Trophoblast cell (in vitro differentiated cells and primary cell): ENCODE measurements around the gene EPB41L5.
"Not testable (repeated sequence)": the region's sequence is repeated elsewhere in the genome, so short reads cannot be mapped to it uniquely, and the experiment has no call there.

Experiments used
- DNase-seq, 2 donors: peaks; one replicate each; pipeline ENCODE4 v3.0.0-alpha.2; 2016
- H2AFZ ChIP-seq: 2 replicates; pipeline ENCODE4 v1.6.1; 2013; ENCODE audit warnings: low read length, moderate library complexity, mild to moderate bottlenecking; ENCODE audit not compliant: insufficient read depth, poor library complexity
- H2AK5ac ChIP-seq: 2 replicates; pipeline ENCODE4 v1.6.1; 2013; ENCODE audit warnings: mild to moderate bottlenecking, low read length
- H2BK120ac ChIP-seq: 2 replicates; pipeline ENCODE4 v1.6.1; 2013; ENCODE audit warnings: low read length, mild to moderate bottlenecking, moderate library complexity; ENCODE audit not compliant: insufficient read depth, poor library complexity
- H2BK12ac ChIP-seq: 2 replicates; pipeline ENCODE4 v1.6.1; 2013; ENCODE audit warnings: mild to moderate bottlenecking, low read length, moderate library complexity
- H2BK5ac ChIP-seq: 2 replicates; pipeline ENCODE4 v1.6.1; 2013; ENCODE audit warnings: low read length, low read depth, moderate library complexity, mild to moderate bottlenecking; ENCODE audit not compliant: poor library complexity
- H3K14ac ChIP-seq: 2 replicates; pipeline ENCODE4 v1.6.1; 2013; ENCODE audit warnings: mild to moderate bottlenecking, low read length
- H3K18ac ChIP-seq: 2 replicates; pipeline ENCODE4 v1.6.1; 2013; ENCODE audit warnings: mild to moderate bottlenecking, low read length
- H3K23ac ChIP-seq: 2 replicates; pipeline ENCODE4 v1.6.1; 2013; ENCODE audit warnings: low read length
- H3K27ac ChIP-seq: 2 replicates; pipeline ENCODE4 v1.5.1; 2013; ENCODE audit warnings: low read depth, mild to moderate bottlenecking, inconsistent platforms, low read length, moderate library complexity
- H3K27me3 ChIP-seq: 2 replicates; pipeline ENCODE4 v1.6.1; 2013; ENCODE audit warnings: inconsistent platforms, mild to moderate bottlenecking, low read length, moderate library complexity; ENCODE audit not compliant: insufficient read depth
- H3K36me3 ChIP-seq, 2 experiments: 1 replicate in 1 of 2; 2 replicates in 1 of 2; pipeline ENCODE4 v1.6.1; 2013; ENCODE audit warnings: low read length in 2 of 2, mild to moderate bottlenecking in 2 of 2, moderate library complexity in 1 of 2; ENCODE audit not compliant: insufficient read depth in 2 of 2, control insufficient read depth in 1 of 2
- H3K4ac ChIP-seq: 2 replicates; pipeline ENCODE4 v1.6.1; 2013; ENCODE audit warnings: low read depth, mild to moderate bottlenecking, low read length, moderate library complexity
- H3K4me1 ChIP-seq, 2 experiments: 1 replicate in 1 of 2; 2 replicates in 1 of 2; pipeline ENCODE4 v1.6.1; 2013; ENCODE audit warnings: low read length in 2 of 2, mild to moderate bottlenecking in 2 of 2, moderate library complexity in 1 of 2; ENCODE audit not compliant: insufficient read depth in 2 of 2, control insufficient read depth in 1 of 2
- H3K4me2 ChIP-seq: 2 replicates; pipeline ENCODE4 v1.6.1; 2013; ENCODE audit warnings: inconsistent platforms, mild to moderate bottlenecking, low read length, moderate library complexity
- H3K4me3 ChIP-seq: 2 replicates; pipeline ENCODE4 v1.5.1; 2013; ENCODE audit warnings: mild to moderate bottlenecking, low read depth, low read length, inconsistent platforms
- H3K79me1 ChIP-seq: one replicate; pipeline ENCODE4 v1.6.1; 2013; ENCODE audit warnings: low read length
- H3K79me2 ChIP-seq: 2 replicates; pipeline ENCODE4 v1.6.1; 2013; ENCODE audit warnings: low read length, mild to moderate bottlenecking; ENCODE audit not compliant: control insufficient read depth, insufficient read depth, poor library complexity
- H3K9ac ChIP-seq: 2 replicates; pipeline ENCODE4 v1.6.1; 2013; ENCODE audit warnings: mild to moderate bottlenecking, low read length
- H3K9me3 ChIP-seq: 2 replicates; pipeline ENCODE4 v1.6.1; 2013; ENCODE audit warnings: low read depth, mild to moderate bottlenecking, control low read depth, inconsistent platforms, low read length; ENCODE audit not compliant: insufficient read depth
- H4K12ac ChIP-seq: 2 replicates; pipeline ENCODE4 v1.6.1; 2013; ENCODE audit warnings: low read depth, mild to moderate bottlenecking, low read length, moderate library complexity
- H4K8ac ChIP-seq: 2 replicates; pipeline ENCODE4 v1.6.1; 2013; ENCODE audit warnings: low read depth, mild to moderate bottlenecking, low read length, moderate library complexity
- H4K91ac ChIP-seq: one replicate; pipeline ENCODE4 v1.6.1; 2013; ENCODE audit warnings: low read depth, mild to moderate bottlenecking, low read length, moderate library complexity
- WGBS: extraction: QIAGEN DNeasy Blood & Tissue Kit; methylation state at CpG from one replicate; pipeline ENCODE4 v1.1.7; 2013; ENCODE audit warnings: missing lambda C conversion rate; ENCODE audit not compliant: insufficient read length, insufficient coverage; ENCODE audit errors: extremely low coverage; 5-methylcytosine and 5-hydroxymethylcytosine counted together

The EPB41L5 gene

DNA sequence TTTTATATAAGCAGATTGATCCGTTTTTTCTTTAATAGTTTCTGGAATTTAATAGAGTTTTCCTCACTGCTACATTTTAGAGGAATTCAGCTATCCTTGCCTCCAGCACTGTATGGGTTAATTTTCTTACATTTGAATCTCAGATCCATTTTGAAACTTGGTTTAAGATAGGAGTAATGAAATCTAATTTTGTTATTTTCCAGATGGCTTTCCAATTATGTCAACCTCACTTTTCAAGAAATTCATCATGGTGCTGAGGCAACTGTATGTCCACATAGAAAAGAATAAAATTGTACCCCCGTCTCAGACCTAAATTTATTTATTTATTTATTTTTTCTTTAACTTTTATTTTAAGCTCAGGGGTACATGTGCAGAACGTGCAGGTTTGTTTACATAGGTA, 105.1 kb downstream of the EPB41L5 start:
- H3K4me1 ChIP-seq, result no peaks in the 10 kb centered on the region
- no peak overlapping the region for H2BK5ac ChIP-seq
- no peak overlapping the region for H3K27ac ChIP-seq
- peaks cover 2% of the 10 kb centered on the region for H3K9me3 ChIP-seq
- no peak overlapping the region for H2AFZ ChIP-seq
- H4K12ac ChIP-seq, result no peak overlapping the region
- no peak for DNase-seq
- peaks cover 0 to 4% of the 10 kb centered on the region in 2 experiments for H3K36me3 ChIP-seq
- no peaks in the 10 kb centered on the region for H3K27me3 ChIP-seq
- no peak overlapping the region for H3K14ac ChIP-seq
- H3K23ac ChIP-seq, result no peak overlapping the region
- H3K4ac ChIP-seq, result no peak overlapping the region
- H2AK5ac ChIP-seq, result no peak overlapping the region
- no peak overlapping the region for H3K4me3 ChIP-seq
- H3K9ac ChIP-seq, result no peak overlapping the region
- H3K79me2 ChIP-seq, result no peaks in the 10 kb centered on the region
- no CpG with 5 or more reads among the region's 3 CpGs for WGBS
- H3K18ac ChIP-seq, result no peak overlapping the region
- H2BK120ac ChIP-seq, result no peak overlapping the region
- H4K8ac ChIP-seq, result no peak overlapping the region
- H3K79me1 ChIP-seq, result no peaks in the 10 kb centered on the region
- no peak overlapping the region for H3K4me2 ChIP-seq
- H2BK12ac ChIP-seq, result no peak overlapping the region
- no peak overlapping the region for H4K91ac ChIP-seq

DNA sequence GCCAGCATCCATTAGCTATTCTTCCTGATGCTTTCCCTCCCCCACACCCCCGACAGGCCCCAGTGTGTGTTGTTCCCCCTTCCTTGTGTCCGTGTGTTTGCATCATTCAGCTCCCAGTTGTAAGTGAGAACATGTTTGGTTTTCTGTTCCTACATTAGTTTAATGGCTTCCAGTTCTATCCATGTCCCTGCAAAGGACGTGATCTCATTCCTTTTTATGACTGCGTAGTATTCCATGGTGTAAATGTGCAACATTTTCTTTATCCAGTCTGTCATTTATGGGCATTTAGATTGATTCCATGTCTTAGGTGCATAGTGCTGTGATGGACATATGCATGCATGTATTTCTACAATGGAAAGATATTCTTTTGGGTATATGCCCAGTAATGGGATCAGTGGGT, 105.6 kb downstream of the EPB41L5 start:
- Histone ChIP-seq H3K23ac (no peak overlapping the region), H3K36me3 (peaks cover 0 to 4% of the 10 kb centered on the region in 2 experiments), H4K12ac (no peak overlapping the region), H3K4me2 (no peak overlapping the region), H2BK5ac (no peak overlapping the region), H2AK5ac (no peak overlapping the region), H3K79me1 (no peaks in the 10 kb centered on the region), H3K79me2 (no peaks in the 10 kb centered on the region), H3K18ac (no peak overlapping the region), H3K27ac (no peak overlapping the region), H4K91ac (no peak overlapping the region), H3K4ac (no peak overlapping the region), H2AFZ (no peak overlapping the region), H3K4me3 (no peak overlapping the region), H4K8ac (no peak overlapping the region), H2BK120ac (no peak overlapping the region), H3K14ac (no peak overlapping the region), H3K9ac (no peak overlapping the region), H3K27me3 (no peaks in the 10 kb centered on the region), H3K4me1 (no peaks in the 10 kb centered on the region), H3K9me3 (peaks cover 2% of the 10 kb centered on the region), H2BK12ac (no peak overlapping the region)
- no CpG with 5 or more reads among the region's 4 CpGs for WGBS
- no peak for DNase-seq

DNA sequence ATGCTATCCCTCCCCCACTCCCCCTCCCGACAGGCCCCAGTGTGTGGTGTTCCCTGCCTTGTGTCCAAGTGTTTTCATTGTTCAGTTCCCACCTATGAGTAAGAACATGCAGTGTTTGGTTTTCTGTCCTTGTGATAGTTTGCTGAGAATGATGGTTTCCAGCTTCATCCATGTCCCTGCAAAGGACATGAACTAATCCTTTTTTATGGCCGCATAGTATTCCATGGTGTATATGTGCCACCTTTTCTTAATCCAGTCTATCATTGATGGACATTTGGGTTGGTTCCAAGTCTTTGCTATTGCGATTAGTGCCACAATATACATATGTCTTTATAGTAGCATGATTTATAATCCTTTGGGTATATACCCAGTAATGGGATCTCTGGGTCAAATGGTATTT, 108.5 kb downstream of the EPB41L5 start:
- not testable (repeated sequence) for H3K9me3 ChIP-seq, H4K8ac ChIP-seq, H3K9ac ChIP-seq, H2BK5ac ChIP-seq, H3K27me3 ChIP-seq, H3K23ac ChIP-seq, H4K91ac ChIP-seq, H2AFZ ChIP-seq, H3K4ac ChIP-seq, H3K4me3 ChIP-seq, DNase-seq, H4K12ac ChIP-seq, H3K14ac ChIP-seq, H3K79me1 ChIP-seq, H3K18ac ChIP-seq, H3K4me2 ChIP-seq, H2AK5ac ChIP-seq, H3K4me1 ChIP-seq, H3K79me2 ChIP-seq, H3K27ac ChIP-seq, H2BK12ac ChIP-seq, H2BK120ac ChIP-seq, H3K36me3 ChIP-seq
- no CpG with 5 or more reads among the region's 3 CpGs for WGBS

DNA sequence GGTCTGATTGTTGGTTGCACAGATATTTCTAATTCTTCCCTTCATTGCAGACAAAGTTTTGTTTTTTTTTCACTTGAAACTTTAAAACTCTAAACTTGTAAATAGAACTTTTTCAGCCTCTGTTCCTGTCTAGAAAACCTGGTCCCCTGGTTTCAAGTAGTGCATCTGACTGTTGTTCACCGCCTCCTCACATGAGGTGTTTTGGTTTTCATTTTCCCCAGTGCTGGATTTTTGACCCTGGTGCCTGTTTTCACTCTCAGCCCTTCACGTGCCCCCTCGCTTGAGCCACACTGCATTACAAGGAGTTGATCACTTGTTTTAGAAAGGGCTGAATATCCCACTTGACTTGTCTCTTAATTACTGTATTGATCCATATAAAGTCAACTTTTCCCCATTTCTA, 110.2 kb downstream of the EPB41L5 start:
- Histone ChIP-seq H4K8ac (no peak overlapping the region), H2BK120ac (no peak overlapping the region), H3K9ac (no peak overlapping the region), H3K14ac (no peak overlapping the region), H2BK5ac (no peak overlapping the region), H3K4me1 (no peaks in the 10 kb centered on the region), H3K27ac (no peak overlapping the region), H3K4me2 (no peak overlapping the region), H3K79me1 (no peaks in the 10 kb centered on the region), H4K12ac (no peak overlapping the region), H3K27me3 (no peaks in the 10 kb centered on the region), H3K4ac (no peak overlapping the region), H2AK5ac (no peak overlapping the region), H3K9me3 (no peaks in the 10 kb centered on the region), H3K36me3 (peaks cover 0 to 1% of the 10 kb centered on the region in 2 experiments), H2AFZ (no peak overlapping the region), H2BK12ac (no peak overlapping the region), H4K91ac (no peak overlapping the region), H3K23ac (no peak overlapping the region), H3K4me3 (no peak overlapping the region), H3K79me2 (no peaks in the 10 kb centered on the region), H3K18ac (no peak overlapping the region)
- DNase-seq, result no peak
- no CpG with 5 or more reads among the region's 3 CpGs for WGBS
